ENCODE results near the gene TIMM50.
"Not testable (repeated sequence)": the region's sequence is repeated elsewhere in the genome, so short reads cannot be mapped to it uniquely, and the experiment has no call there.

Gene TIMM50

GRCh38 chr19:39449116-39449797 is 31.4 kb upstream of the TIMM50 start:
- Mint-ChIP-seq H3K4me3 (peak overlapping the region; percentile 100), H3K27ac (peak overlapping the region; percentile 100), H3K36me3 (ENCODE audit: low read depth) (peaks cover 70% of the 10 kb centered on the region), H3K9me3 (no peaks in the 10 kb centered on the region), H3K27me3 (no peaks in the 10 kb centered on the region), H3K4me1 (ENCODE audit: low read depth) (peaks cover 71% of the 10 kb centered on the region)

- not testable (repeated sequence) for H3K4me3 Mint-ChIP-seq, H3K9me3 Mint-ChIP-seq, H3K27ac Mint-ChIP-seq, H3K27me3 Mint-ChIP-seq
- peaks cover 69% of the 10 kb centered on the region for H3K36me3 Mint-ChIP-seq (ENCODE audit: low read depth)
- H3K4me1 Mint-ChIP-seq (ENCODE audit: low read depth), result peaks cover 69% of the 10 kb centered on the region
Measured at GRCh38 chr19:39451257-39451656, 29.4 kb upstream of the TIMM50 start.

GRCh38 chr19:39463403-39463802 is 17.2 kb upstream of the TIMM50 start:
- Mint-ChIP-seq H3K27ac (peak overlapping the region; percentile 0), H3K9me3 (no peaks in the 10 kb centered on the region), H3K27me3 (no peaks in the 10 kb centered on the region), H3K36me3 (ENCODE audit: low read depth) (peaks cover 73% of the 10 kb centered on the region), H3K4me3 (no peak overlapping the region), H3K4me1 (ENCODE audit: low read depth) (no peaks in the 10 kb centered on the region)

DNA sequence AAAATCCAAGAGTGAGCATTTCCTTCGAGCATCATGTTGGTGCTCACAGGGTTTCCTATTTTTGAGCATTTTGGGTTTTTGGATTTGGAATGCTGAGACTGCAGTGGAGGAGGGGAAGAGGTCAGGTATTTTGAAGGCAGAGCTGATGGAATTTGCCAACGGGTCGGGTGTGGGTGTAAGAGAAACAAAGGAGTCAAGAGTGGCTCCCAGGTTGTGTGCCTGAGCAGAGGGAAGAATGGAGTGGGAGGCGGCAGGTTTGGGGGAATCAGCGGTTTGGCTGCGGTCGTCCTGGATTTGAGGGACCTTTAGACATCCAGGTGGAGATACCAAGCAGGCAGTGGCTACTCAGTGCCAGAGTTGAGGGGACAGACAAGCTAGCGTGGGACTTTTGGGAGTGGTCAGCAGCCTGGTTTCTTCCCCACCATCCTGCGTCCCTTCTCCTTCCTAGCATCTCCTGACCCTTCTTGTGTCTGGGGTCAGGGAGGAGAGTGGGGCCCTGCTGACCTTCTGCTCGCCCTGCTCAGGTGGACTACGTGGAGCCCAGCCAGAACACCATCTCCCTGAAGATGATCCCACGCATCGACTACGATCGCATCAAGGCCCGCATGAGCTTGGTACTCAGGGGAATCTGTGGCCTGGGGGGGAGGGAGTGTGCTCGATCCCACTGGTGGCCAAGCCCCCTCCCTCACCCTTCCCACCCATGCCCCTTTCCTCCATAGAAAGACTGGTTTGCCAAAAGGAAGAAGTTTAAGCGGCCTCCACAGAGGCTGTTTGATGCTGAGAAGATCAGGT is 14.5 kb upstream of the TIMM50 start:
- no peaks in the 10 kb centered on the region for H3K27me3 Mint-ChIP-seq
- no peak overlapping the region for H3K4me3 Mint-ChIP-seq
- H3K36me3 Mint-ChIP-seq (ENCODE audit: low read depth), result peaks cover 79% of the 10 kb centered on the region
- H3K27ac Mint-ChIP-seq, result no peak overlapping the region
- H3K4me1 Mint-ChIP-seq (ENCODE audit: low read depth), result peaks cover 19% of the 10 kb centered on the region
- H3K9me3 Mint-ChIP-seq, result no peaks in the 10 kb centered on the region

- Mint-ChIP-seq H3K9me3 (no peaks in the 10 kb centered on the region), H3K36me3 (ENCODE audit: low read depth) (peaks cover 85% of the 10 kb centered on the region), H3K27ac (no peak overlapping the region), H3K27me3 (no peaks in the 10 kb centered on the region), H3K4me3 (no peak overlapping the region), H3K4me1 (ENCODE audit: low read depth) (peaks cover 33% of the 10 kb centered on the region)
Measured at GRCh38 chr19:39467941-39468340, 12.7 kb upstream of the TIMM50 start.

DNA sequence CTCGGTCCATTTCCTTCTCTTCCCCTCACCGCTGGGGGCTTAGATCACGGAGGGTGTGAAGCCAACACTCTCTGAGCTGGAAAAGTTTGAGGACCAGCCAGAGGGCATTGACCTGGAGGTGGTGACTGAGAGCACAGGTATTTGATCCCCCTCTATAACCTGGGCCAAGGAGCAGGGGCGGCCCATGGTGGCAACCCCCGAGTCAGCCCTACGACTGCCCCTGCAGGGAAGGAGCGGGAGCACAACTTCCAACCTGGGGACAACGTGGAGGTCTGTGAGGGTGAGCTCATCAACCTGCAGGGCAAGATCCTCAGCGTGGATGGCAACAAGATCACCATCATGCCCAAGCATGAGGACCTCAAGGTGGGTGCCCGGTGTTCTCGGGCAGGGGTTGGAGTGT is 11.6 kb upstream of the TIMM50 start:
- H3K36me3 Mint-ChIP-seq (ENCODE audit: low read depth), result peaks cover 83% of the 10 kb centered on the region
- H3K27ac Mint-ChIP-seq, result peak overlapping the region; percentile 94
- no peaks in the 10 kb centered on the region for H3K27me3 Mint-ChIP-seq
- H3K4me1 Mint-ChIP-seq (ENCODE audit: low read depth), result peaks cover 33% of the 10 kb centered on the region
- no peak overlapping the region for H3K4me3 Mint-ChIP-seq
- no peaks in the 10 kb centered on the region for H3K9me3 Mint-ChIP-seq

- Mint-ChIP-seq H3K4me1 (ENCODE audit: low read depth) (peaks cover 33% of the 10 kb centered on the region), H3K9me3 (no peaks in the 10 kb centered on the region), H3K4me3 (no peak overlapping the region), H3K27ac (peak overlapping the region; percentile 94), H3K27me3 (no peaks in the 10 kb centered on the region), H3K36me3 (ENCODE audit: low read depth) (peaks cover 86% of the 10 kb centered on the region)
Measured at GRCh38 chr19:39469567-39469966, 11.1 kb upstream of the TIMM50 start.

DNA sequence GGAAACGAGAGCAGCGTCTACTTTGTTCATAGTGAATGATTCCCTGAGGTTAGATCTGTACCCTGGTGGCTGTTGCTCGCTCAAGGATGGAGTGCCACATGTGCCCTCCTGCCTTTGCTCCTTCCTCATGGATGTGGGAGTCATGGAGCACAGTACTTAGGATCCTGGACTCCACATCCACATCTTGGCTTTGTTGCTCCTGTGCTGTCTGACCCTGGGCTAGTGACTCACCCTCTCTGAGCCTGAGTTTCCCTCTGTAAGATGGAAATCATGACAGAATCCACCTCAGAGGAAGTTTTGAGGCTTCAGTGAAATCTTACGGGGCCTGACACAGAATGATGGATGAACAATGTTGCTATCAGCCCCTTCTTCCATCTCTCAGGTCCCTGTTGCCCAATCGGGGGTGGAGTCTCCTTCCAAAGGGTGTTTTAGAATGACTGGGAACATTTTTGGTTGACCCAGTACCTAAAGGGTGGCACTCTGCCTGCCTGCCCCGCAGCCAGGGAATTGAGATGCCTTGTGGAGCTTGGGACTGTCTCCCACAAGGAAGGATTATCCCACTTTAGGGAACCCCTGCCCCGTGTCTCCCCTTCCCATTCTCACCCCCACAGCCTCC is 9.8 kb upstream of the TIMM50 start:
- H3K27ac Mint-ChIP-seq, result peak overlapping the region; percentile 94
- H3K4me3 Mint-ChIP-seq, result peak overlapping the region; percentile 11
- no peaks in the 10 kb centered on the region for H3K9me3 Mint-ChIP-seq
- H3K27me3 Mint-ChIP-seq, result no peaks in the 10 kb centered on the region
- H3K4me1 Mint-ChIP-seq (ENCODE audit: low read depth), result peaks cover 33% of the 10 kb centered on the region
- H3K36me3 Mint-ChIP-seq (ENCODE audit: low read depth), result peaks cover 83% of the 10 kb centered on the region

DNA sequence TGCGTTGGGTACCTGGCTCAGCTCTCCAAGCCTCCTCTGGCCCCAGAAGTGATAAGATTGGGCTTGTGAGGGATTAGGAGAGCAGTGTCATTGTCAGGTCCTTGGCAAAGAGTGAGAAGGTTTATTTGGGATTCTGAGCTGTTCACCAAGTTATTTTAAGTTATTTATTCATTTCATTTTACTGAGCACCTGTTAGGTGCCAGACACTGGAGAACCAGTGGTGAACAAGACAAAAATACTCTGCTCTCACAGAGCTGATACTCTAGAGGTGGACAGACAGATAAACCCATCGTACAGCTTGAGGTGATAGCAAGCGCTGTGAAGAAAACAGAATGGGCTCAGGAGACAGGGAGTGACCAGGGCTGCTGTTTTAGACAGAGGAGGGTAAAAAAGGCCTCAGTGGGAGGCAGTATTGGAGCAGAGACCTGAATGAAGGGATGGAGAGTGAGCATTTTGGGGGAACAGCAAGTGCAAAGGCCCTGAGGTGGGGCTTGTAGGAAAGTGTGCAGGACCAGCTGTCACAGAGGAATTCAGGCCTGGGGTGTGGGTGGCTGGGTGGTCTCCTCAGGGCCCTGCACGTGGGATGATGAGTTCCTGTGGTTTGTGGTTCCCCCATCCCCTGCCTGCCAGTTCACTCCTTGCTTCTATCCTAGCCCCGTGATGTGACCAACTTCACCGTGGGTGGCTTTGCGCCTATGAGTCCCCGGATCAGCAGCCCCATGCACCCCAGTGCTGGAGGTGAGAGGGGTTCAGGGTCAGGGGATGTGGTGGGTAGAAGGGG is 8.7 kb upstream of the TIMM50 start:
- H3K4me3 Mint-ChIP-seq, result peak overlapping the region; percentile 19
- H3K4me1 Mint-ChIP-seq (ENCODE audit: low read depth), result peaks cover 33% of the 10 kb centered on the region
- H3K27ac Mint-ChIP-seq, result peak overlapping the region; percentile 94
- H3K9me3 Mint-ChIP-seq, result no peaks in the 10 kb centered on the region
- H3K36me3 Mint-ChIP-seq (ENCODE audit: low read depth), result peaks cover 81% of the 10 kb centered on the region
- no peaks in the 10 kb centered on the region for H3K27me3 Mint-ChIP-seq

- H3K9me3 Mint-ChIP-seq, result no peaks in the 10 kb centered on the region
- H3K27ac Mint-ChIP-seq, result peak overlapping the region; percentile 94
- no peak overlapping the region for H3K4me3 Mint-ChIP-seq
- H3K27me3 Mint-ChIP-seq, result no peaks in the 10 kb centered on the region
- H3K4me1 Mint-ChIP-seq (ENCODE audit: low read depth), result peaks cover 33% of the 10 kb centered on the region
- H3K36me3 Mint-ChIP-seq (ENCODE audit: low read depth), result peaks cover 72% of the 10 kb centered on the region
Measured at GRCh38 chr19:39472746-39473442, 7.7 kb upstream of the TIMM50 start.

DNA sequence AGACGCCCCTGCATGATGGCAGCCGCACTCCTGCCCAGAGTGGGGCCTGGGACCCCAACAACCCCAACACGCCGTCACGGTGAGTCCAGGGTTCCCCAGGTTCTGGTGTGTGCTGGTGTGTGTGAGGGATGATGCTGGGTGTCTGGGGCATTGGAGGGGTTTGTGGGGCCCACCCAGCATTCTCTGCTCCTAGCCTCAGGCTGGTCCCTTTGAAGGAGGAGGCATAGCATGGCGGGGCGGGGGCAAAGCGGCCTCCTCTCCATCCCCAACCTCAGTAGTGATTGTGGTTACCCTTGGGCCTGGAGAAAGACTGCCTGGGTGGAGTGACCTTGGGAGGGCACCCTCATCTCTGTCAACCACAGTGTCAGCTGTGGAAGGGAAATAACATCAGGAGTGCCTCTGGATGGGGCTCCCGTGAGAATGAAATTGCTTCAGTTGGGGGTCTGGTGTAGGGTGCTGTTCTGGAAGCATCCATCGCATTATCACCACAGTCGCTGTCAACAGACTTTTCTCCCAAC is 7.1 kb upstream of the TIMM50 start:
- Mint-ChIP-seq H3K4me3 (no peak overlapping the region), H3K9me3 (no peaks in the 10 kb centered on the region), H3K36me3 (ENCODE audit: low read depth) (peaks cover 66% of the 10 kb centered on the region), H3K4me1 (ENCODE audit: low read depth) (peaks cover 33% of the 10 kb centered on the region), H3K27me3 (no peaks in the 10 kb centered on the region), H3K27ac (no peak overlapping the region)

GRCh38 chr19:39474139-39474620 is 6.5 kb upstream of the TIMM50 start:
- peaks cover 33% of the 10 kb centered on the region for H3K4me1 Mint-ChIP-seq (ENCODE audit: low read depth)
- H3K9me3 Mint-ChIP-seq, result no peaks in the 10 kb centered on the region
- no peak overlapping the region for H3K27ac Mint-ChIP-seq
- no peaks in the 10 kb centered on the region for H3K27me3 Mint-ChIP-seq
- peaks cover 60% of the 10 kb centered on the region for H3K36me3 Mint-ChIP-seq (ENCODE audit: low read depth)
- H3K4me3 Mint-ChIP-seq, result no peak overlapping the region

GRCh38 chr19:39475748-39476147 is 4.9 kb upstream of the TIMM50 start:
- peaks cover 46% of the 10 kb centered on the region for H3K36me3 Mint-ChIP-seq (ENCODE audit: low read depth)
- no peaks in the 10 kb centered on the region for H3K27me3 Mint-ChIP-seq
- no peaks in the 10 kb centered on the region for H3K9me3 Mint-ChIP-seq
- H3K4me3 Mint-ChIP-seq, result no peak overlapping the region
- peaks cover 31% of the 10 kb centered on the region for H3K4me1 Mint-ChIP-seq (ENCODE audit: low read depth)
- no peak overlapping the region for H3K27ac Mint-ChIP-seq

DNA sequence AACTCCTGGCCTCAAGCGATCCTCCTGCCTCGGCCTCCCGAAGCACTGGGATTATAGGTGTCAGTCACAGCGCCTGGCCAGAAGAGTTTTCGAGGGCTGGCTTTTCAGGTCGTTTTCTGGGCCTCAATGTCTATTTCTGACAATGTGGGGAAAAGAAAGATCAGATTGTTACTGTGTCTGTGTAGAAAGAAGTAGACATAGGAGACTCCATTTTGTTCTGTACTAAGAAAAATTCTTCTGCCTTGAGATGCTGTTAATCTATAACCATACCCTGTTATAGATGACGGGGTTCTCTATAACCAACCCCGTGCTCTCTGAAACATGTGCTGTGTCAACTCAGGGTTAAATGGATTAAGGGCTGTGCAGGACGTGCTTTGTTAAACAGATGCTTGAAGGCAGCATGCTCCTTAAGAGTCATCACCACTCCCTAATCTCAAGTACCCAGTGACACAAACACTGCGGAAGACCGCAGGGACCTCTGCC is 1.3 kb upstream of the TIMM50 start:
- not testable (repeated sequence) for H3K27me3 Mint-ChIP-seq, H3K9me3 Mint-ChIP-seq, H3K27ac Mint-ChIP-seq
- Mint-ChIP-seq H3K4me3 (peak overlapping the region; percentile 96), H3K36me3 (ENCODE audit: low read depth) (peaks cover 30% of the 10 kb centered on the region), H3K4me1 (ENCODE audit: low read depth) (peaks cover 29% of the 10 kb centered on the region)

Data from stimulated activated naive CD8-positive, alpha-beta T cell treated with anti-CD3 and anti-CD28 coated beads, Interleukin-15, Interleukin-2, amounts not matched to agents 100 ng/mL and 50 ng/mL, for 24 hours (primary cell).